ENCODE measurements around the gene ISL2. TPM values are rescaled to one million over a fixed set of nuclear protein-coding genes. Genes with fewer than 3 reads are reported as not detected.

Gene ISL2
- polyA plus RNA-seq, 2 of the 4 experiments (the other 2 are of a cell fraction), result 2.6 to 3.2 TPM

DNA sequence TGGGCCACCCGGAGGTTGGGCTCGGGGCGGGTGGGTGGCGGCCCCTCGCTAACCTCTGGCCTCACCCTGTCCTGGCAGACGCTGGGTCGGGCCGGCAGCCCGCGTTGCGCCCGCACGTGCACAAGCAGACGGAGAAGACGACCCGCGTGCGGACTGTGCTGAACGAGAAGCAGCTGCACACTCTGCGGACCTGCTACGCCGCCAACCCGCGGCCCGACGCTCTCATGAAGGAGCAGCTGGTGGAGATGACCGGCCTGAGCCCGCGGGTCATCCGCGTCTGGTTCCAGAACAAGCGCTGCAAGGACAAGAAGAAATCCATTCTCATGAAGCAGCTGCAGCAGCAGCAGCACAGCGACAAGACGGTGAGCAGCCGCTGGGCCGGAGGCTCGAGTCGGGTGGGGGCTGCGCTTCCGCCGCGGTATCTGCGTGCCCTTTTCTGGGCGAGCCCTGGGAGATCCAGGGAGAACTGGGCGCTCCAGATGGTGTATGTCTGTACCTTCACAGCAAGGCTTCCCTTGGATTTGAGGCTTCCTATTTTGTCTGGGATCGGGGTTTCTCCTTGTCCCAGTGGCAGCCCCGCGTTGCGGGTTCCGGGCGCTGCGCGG, 3.7 kb downstream of the ISL2 start:
- Histone ChIP-seq H3K9me3 (no peaks in the 10 kb centered on the region), H3K27ac (no peak overlapping the region), H3K4me1 (peaks cover 15% of the 10 kb centered on the region), H3K4me3 (no peak overlapping the region), H3K4me2 (no peak overlapping the region)
- CTCF ChIA-PET, result interaction anchor here (1.0 to 2.4 kb wide), 2 partner anchors 10 to 16 kb away, joined by 3 to 8 read pairs; no protein-coding TSS in a partner anchor
- POLR2A ChIA-PET, result no interaction called here
- 91% methylated on average over 53 of the region's 53 CpGs for WGBS (ENCODE audit: missing lambda C conversion rate)
- DNase-seq (ENCODE audit: low read depth in 1 of 2, low spot score in 1 of 2) (no peak), FAIRE-seq (no peak), ATAC-seq (no peak)
- TF ChIP-seq RCOR1 (IDR thresholded peaks at IDR 0.05; ENCODE audit: low read depth, low read length) (no peak), FOXS1 (CRISPR knock-in tag; IDR thresholded peaks at IDR 0.05) (no peak), HOXB13 (CRISPR knock-in tag; IDR thresholded peaks at IDR 0.05; ENCODE audit: low read depth) (no peak), POLR2A (IDR thresholded peaks at IDR 0.05; ENCODE audit: low read length) (no peak), EP300 (IDR thresholded peaks at IDR 0.05) (no peak), SREBF2 (IDR thresholded peaks at IDR 0.05) (no peak), HDAC2 (IDR thresholded peaks at IDR 0.05) (no peak), EHMT2 (IDR thresholded peaks at IDR 0.05; ENCODE audit: low read depth) (no peak), JUNB (IDR thresholded peaks at IDR 0.05) (no peak), NFE2L2 (conservative IDR thresholded peaks at IDR 0.05; ENCODE audit: low read length) (no peak), FOSB (CRISPR knock-in tag; IDR thresholded peaks at IDR 0.05) (no peak), ZC3H11A (IDR thresholded peaks at IDR 0.05) (no peak), POLR2AphosphoS2 (conservative IDR thresholded peaks at IDR 0.05; ENCODE audit: low read length) (no peak), RAD21 (conservative IDR thresholded peaks at IDR 0.05 in 1 of 2, IDR thresholded peaks at IDR 0.05 in 1 of 2) (no peak), CHD2 (IDR thresholded peaks at IDR 0.05; ENCODE audit: low read length, partially characterized antibody) (no peak), BHLHE40 (IDR thresholded peaks at IDR 0.05; ENCODE audit: low read depth, low read length) (no peak), SMC3 (IDR thresholded peaks at IDR 0.05) (no peak), RNF2 (IDR thresholded peaks at IDR 0.05; ENCODE audit: borderline replicate concordance, low read depth) (no peak)
- TF ChIP-seq, protein P1, sequence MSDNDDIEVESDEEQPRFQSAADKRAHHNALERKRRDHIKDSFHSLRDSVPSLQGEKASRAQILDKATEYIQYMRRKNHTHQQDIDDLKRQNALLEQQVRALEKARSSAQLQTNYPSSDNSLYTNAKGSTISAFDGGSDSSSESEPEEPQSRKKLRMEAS (IDR thresholded peaks at IDR 0.05), result no peak
- TF ChIP-seq, protein P2, sequence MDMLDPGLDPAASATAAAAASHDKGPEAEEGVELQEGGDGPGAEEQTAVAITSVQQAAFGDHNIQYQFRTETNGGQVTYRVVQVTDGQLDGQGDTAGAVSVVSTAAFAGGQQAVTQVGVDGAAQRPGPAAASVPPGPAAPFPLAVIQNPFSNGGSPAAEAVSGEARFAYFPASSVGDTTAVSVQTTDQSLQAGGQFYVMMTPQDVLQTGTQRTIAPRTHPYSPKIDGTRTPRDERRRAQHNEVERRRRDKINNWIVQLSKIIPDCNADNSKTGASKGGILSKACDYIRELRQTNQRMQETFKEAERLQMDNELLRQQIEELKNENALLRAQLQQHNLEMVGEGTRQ (IDR thresholded peaks at IDR 0.05), result no peak

DNA sequence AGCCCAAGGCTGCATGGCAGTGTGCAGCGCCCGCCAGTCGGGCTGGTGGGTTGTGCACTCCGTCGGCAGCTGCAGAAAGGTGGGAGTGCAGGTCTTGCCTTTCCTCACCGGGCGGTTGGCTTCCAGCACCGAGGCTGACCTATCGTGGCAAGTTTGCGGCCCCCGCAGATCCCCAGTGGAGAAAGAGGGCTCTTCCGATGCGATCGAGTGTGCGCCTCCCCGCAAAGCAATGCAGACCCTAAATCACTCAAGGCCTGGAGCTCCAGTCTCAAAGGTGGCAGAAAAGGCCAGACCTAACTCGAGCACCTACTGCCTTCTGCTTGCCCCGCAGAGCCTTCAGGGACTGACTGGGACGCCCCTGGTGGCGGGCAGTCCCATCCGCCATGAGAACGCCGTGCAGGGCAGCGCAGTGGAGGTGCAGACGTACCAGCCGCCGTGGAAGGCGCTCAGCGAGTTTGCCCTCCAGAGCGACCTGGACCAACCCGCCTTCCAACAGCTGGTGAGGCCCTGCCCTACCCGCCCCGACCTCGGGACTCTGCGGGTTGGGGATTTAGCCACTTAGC, 4.3 kb downstream of the ISL2 start:
- FAIRE-seq (no peak), ATAC-seq (no peak), DNase-seq (ENCODE audit: low read depth in 1 of 2, low spot score in 1 of 2) (no peak)
- Histone ChIP-seq H3K4me3 (no peak overlapping the region), H3K4me2 (no peak overlapping the region), H3K4me1 (peaks cover 11% of the 10 kb centered on the region; the same call in 2 of the 3 replicates), H3K9me3 (no peaks in the 10 kb centered on the region), H3K27ac (no peak overlapping the region)
- 95% methylated on average over 35 of the region's 35 CpGs for WGBS (ENCODE audit: missing lambda C conversion rate)
- CTCF ChIA-PET, result interaction anchor here (1.0 to 2.4 kb wide), 2 partner anchors 11 to 16 kb away, joined by 3 to 8 read pairs; no protein-coding TSS in a partner anchor
- POLR2A ChIA-PET, result no interaction called here
- no peak for TF ChIP-seq JUN (IDR thresholded peaks at IDR 0.05)
- no peak for TF ChIP-seq MAZ (IDR thresholded peaks at IDR 0.05; ENCODE audit: borderline replicate concordance, low read depth, low read length)
- TF ChIP-seq HOXA7 (CRISPR knock-in tag; IDR thresholded peaks at IDR 0.05), result no peak
- TF ChIP-seq, protein P1 (IDR thresholded peaks at IDR 0.05), result no peak
- no peak for TF ChIP-seq MAFK (IDR thresholded peaks at IDR 0.05; ENCODE audit: partially characterized antibody)
- TF ChIP-seq, protein P3, sequence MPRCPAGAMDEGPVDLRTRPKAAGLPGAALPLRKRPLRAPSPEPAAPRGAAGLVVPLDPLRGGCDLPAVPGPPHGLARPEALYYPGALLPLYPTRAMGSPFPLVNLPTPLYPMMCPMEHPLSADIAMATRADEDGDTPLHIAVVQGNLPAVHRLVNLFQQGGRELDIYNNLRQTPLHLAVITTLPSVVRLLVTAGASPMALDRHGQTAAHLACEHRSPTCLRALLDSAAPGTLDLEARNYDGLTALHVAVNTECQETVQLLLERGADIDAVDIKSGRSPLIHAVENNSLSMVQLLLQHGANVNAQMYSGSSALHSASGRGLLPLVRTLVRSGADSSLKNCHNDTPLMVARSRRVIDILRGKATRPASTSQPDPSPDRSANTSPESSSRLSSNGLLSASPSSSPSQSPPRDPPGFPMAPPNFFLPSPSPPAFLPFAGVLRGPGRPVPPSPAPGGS (IDR thresholded peaks at IDR 0.05), result no peak
- TF ChIP-seq BHLHE40 (IDR thresholded peaks at IDR 0.05; ENCODE audit: low read depth, low read length), result no peak
- TF ChIP-seq, protein P4, sequence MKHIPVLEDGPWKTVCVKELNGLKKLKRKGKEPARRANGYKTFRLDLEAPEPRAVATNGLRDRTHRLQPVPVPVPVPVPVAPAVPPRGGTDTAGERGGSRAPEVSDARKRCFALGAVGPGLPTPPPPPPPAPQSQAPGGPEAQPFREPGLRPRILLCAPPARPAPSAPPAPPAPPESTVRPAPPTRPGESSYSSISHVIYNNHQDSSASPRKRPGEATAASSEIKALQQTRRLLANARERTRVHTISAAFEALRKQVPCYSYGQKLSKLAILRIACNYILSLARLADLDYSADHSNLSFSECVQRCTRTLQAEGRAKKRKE (CRISPR knock-in tag; IDR thresholded peaks at IDR 0.05; ENCODE audit: low read depth), result no peak
- no peak for TF ChIP-seq EHMT2 (IDR thresholded peaks at IDR 0.05; ENCODE audit: low read depth)
- TF ChIP-seq NPAS2 (CRISPR knock-in tag; IDR thresholded peaks at IDR 0.05; ENCODE audit: borderline replicate concordance), result no peak
- no peak for TF ChIP-seq EHF (CRISPR knock-in tag; IDR thresholded peaks at IDR 0.05)
- TF ChIP-seq CBX2 (IDR thresholded peaks at IDR 0.05; ENCODE audit: borderline replicate concordance, low read depth), result no peak
